ENCODE results near the gene ACTG1.

Gene ACTG1

DNA sequence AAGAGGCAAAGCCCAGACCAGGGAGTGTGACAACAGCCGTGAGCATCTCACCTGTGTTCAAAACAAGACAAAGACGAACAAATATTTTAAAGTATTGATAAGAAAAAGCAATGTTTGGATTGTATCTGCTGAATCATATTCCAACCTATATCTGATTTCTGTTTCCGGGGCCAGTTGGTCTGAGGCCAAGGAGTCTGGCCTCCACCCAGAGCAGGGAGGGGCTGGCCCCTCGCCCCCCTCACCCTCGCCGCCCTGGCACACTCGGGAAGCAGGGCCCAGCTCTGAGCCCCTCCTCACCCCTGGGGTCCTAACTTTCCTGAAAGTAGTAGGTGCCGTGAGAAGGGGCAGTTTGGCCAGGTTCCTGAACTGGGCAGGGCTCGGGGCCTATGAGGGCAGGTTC is 48.0 kb downstream of the ACTG1 start:
- no peak for DNase-seq (ENCODE audit: low spot score)

DNA sequence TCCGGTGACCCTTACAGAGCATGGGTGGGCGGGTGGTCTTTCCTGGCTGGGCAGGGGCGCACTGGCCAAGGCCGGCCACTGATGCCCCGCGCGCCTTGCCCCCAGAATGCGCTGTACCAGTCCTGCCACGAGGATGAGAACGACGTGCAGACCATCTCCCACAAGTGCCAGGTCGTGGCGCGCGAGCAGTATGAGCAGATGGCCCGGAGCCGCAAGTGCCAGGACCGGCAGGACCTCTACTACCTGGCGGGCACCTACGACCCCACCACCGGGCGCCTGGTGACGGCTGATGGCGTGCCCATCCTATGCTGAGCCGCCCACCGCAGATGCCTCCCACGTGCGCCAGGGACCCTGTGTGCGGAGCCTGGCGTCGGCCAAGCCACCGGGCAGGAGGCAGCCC is 49.1 kb downstream of the ACTG1 start:
- DNase-seq (ENCODE audit: low spot score): no peak

DNA sequence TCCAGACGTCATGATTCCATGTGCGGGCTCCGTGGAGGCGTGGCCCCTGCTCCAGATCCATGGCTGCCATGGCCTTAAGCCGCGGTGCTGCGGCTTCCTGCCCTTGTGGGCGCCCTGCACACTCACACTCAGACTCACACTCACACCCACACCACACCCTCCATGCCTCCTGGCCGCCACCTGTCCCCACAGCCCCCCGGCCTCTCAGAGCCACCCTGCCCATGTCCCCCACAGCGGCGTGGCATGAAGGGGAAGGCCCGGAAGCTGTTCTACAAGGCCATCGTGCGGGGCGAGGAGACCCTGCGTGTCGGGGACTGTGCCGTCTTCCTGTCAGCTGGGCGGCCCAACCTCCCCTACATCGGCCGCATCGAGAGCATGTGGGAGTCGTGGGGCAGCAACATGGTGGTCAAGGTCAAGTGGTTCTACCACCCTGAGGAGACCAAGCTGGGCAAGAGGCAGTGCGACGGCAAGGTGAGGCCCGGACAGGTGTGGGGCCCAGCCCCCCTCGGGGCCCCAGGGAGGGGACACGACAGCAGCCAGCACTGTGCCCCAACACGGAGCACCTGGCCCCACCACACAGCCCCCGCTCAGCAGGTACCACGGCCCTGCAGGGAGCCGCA is 50.0 kb downstream of the ACTG1 start:
- no peak for DNase-seq (ENCODE audit: low spot score)

DNA sequence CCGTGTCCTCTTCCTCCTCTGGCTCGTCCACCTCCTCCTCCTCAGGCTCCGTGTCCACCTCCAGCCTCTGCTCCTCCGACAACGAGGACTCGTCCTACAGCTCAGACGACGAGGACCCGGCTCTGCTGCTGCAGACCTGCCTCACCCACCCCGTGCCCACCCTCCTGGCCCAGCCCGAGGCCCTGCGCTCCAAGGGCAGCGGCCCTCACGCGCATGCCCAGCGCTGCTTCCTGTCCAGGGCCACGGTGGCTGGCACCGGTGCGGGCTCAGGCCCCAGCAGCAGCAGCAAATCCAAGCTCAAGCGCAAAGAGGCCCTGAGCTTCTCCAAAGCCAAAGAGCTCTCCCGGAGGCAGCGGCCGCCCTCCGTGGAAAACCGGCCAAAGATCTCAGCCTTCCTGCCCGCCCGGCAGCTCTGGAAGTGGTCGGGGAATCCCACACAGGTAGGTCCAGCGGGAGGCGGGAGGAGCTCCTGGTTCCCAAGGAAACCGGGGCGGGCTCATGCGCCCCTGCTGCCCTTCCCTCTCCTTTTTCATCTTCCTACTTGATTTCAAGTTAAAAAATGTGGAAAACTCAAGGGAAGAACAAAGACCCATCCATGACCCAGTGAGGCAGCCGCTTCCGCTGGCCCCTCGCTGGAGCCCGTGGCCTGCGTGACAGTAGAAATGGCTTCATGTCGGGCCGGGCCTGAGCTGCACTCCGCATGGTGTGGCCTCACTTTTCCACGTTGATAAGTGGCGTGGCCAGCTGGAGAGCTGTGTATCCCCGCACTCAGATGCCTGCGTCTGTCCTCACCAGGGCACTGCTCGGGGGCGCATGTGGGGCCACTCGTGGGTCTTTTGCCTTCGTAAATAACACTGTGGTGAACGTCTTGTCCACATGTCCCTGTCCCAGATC is 50.7 kb downstream of the ACTG1 start:
- DNase-seq (ENCODE audit: low spot score): no peak

DNA sequence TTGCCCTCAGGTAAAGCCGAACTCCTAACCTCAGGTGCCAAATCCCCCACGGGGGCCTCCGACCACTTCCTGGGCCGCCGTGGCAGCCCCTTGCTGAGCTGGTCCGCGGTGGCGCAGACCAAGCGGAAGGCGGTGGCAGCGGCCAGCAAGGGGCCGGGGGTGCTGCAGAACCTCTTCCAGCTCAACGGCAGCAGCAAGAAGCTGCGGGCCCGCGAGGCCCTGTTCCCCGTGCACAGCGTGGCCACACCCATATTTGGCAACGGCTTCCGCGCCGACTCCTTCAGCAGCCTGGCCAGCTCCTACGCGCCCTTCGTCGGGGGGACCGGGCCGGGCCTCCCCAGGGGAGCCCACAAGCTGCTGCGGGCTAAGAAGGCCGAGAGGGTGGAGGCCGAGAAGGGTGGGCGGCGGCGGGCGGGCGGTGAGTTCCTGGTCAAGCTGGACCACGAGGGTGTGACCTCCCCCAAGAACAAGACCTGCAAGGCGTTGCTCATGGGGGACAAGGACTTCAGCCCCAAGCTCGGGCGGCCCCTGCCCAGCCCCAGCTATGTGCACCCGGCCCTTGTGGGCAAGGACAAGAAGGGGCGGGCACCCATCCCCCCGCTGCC is 51.6 kb downstream of the ACTG1 start:
- no peak for DNase-seq (ENCODE audit: low spot score)

Data from ecto neural progenitor cell (in vitro differentiated cells).